Fibroblast of the aortic adventitia (primary cell): ENCODE measurements around the gene SOX8. TPM values are rescaled to one million over a fixed set of nuclear protein-coding genes. Genes with fewer than 3 reads are reported as not detected.
A peak's percentile ranks its signal among the peaks of the same experiment; 100 is the strongest.
"Not testable (repeated sequence)": the region's sequence is repeated elsewhere in the genome, so short reads cannot be mapped to it uniquely, and the experiment has no call there.

Experiments used
- DNase-seq: peaks from one replicate; pipeline ENCODE4 v3.0.0-alpha.2; 2010; ENCODE audit warnings: low read depth
- H3K4me3 ChIP-seq: 2 replicates; pipeline ENCODE4 v1.5.1; 2011; ENCODE audit warnings: low read depth, mild to moderate bottlenecking, control low read depth, low read length, moderate library complexity
- CTCF ChIP-seq: IDR thresholded peaks from 2 replicates; pipeline ENCODE4 v1.5.1; 2011; ENCODE audit warnings: mild to moderate bottlenecking, low read length, control low read depth, inconsistent platforms; ENCODE audit not compliant: insufficient read depth
- total RNA-seq: library from RNA; depleted of rRNA; stranded (reverse); fragments of >200 nt; gene quantifications from 2 replicates; pipeline ENCODE4 v1.2.3, GENCODE V29; 2012; ENCODE audit warnings: low replicate concordance

SOX8 gene
- total RNA-seq, 1 donor: 0.09 TPM

DNA sequence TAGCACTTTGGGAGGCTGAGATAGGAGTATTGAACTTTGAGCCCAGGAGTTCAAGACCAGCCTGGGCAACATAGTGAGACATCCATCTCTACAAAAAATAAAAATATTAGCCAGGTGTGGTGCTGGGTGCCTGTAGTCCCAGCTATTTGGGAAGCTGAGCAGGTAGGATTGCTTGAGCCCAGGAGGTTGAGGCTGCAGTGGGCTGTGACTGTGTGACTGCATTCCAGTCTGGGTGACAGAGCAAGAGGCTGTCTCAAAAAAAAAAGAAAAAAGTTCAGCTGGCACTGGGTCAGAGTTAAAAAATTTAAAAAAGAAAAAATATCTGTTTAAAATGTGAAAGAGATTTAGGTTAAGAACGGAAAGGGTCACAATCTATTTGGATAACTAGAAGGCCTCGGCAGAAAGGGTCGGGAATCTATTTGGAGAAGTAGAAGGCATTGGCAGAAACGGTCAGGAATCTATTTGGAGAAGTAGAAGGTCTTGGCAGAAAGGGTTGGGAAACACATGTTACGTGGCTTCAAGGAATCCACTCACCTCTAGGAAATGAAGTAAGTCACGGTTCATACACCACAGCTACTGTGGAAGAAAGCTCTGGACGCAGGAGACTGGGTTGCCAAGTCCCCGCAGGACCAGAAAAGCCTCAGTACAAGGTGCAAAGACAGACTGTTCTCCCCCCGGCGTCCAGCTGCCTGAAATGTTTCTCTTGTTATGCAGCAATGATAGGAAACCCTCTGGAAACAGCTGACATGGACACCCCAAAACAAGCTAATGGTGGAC is 36.1 kb upstream of the SOX8 start:
- DNase-seq: no peak
- no peak overlapping the region for H3K4me3 ChIP-seq
- TF ChIP-seq CTCF: no peak

DNA sequence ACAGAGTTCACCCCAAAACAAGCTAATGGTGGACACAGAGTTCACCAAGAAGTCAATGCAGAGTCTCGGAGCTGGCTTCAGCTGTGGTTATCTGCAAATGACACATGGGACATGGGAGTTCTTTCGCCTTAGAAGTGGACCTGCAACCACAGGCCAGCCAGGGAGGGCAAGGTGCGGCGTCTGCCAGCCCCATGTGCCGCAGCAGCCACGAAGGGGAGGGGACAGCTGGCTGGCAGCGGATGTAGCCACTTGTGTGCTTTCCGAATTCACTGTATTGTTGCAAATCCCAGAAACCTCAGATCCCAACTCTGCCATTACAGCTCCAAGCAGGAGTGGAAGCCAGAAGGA is 35.5 kb upstream of the SOX8 start:
- no peak for DNase-seq
- no peak for TF ChIP-seq CTCF
- no peak overlapping the region for H3K4me3 ChIP-seq

GRCh38 chr16:947255-947921 is 34.2 kb upstream of the SOX8 start:
- TF ChIP-seq CTCF: no peak
- no peak for DNase-seq
- H3K4me3 ChIP-seq: no peak overlapping the region

GRCh38 chr16:947922-948303 is 33.7 kb upstream of the SOX8 start:
- not testable (repeated sequence) for DNase-seq, H3K4me3 ChIP-seq

- DNase-seq, H3K4me3 ChIP-seq: not testable (repeated sequence)
Measured at GRCh38 chr16:948767-949166, 32.8 kb upstream of the SOX8 start.

DNA sequence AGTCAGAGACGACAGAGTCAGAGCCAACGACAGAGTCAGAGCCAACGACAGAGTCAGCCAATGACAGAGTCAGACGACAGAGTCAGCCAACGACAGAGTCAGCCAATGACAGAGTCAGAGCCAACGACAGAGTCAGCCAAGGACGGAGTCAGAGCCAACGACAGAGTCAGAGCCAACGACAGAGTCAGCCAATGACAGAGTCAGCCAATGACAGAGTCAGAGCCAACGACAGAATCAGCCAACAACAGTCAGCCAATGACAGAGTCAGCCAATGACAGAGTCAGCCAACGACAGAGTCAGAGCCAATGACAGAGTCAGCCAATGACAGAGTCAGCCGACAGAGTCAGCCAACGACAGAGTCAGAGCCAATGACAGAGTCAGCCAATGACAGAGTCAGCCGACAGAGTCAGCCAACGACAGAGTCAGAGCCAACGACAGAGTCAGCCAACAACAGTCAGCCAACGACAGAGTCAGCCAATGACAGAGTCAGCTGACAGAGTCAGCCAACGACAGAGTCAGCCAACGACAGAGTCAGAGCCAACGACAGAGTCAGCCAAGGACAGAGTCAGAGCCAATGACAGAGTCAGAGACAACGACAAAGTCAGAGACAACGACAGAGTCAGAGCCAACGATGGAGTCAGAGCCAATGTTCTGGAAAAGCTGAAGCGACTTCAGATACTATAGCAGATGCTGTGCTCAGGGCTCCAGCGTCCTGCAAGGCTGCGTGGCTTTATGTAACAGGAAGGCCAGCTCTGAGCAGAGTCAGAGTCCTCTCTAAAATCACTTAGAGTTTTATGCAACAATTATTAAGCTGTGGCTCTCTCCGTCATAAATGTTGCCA is 30.6 kb upstream of the SOX8 start:
- H3K4me3 ChIP-seq: not testable (repeated sequence)
- peak; percentile 4 for DNase-seq

DNA sequence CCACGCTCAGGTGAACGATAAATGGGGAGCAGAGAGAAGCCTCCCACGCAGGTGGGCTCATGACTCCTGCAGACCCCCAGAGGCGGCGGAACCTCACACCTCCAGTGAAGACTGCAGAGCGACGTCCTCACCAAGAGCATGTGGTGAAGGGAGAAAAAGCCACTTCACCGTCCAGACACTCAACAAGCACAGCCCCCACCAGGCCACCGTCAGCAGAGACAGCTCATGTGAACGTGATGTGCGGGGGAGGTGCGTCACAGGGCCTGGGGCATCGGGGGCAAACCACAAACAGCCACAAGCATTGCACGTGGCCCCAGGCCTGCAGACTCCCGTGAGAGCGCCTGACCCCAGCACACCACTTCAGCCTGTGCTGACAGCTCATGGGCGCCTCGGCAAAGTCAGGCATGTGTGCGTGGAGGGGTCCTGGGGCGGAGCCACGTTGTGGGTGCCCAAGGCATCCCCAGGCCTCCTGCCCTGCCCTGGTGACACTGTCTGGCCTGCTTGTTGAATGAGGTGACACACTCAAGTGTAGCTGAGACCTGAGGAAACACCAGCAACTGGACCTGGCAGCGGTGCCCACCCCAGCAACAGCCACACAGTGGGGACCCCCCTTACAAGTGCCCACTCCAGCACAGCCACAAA is 29.8 kb upstream of the SOX8 start:
- no peak for DNase-seq
- TF ChIP-seq CTCF: no peak
- no peak overlapping the region for H3K4me3 ChIP-seq

DNA sequence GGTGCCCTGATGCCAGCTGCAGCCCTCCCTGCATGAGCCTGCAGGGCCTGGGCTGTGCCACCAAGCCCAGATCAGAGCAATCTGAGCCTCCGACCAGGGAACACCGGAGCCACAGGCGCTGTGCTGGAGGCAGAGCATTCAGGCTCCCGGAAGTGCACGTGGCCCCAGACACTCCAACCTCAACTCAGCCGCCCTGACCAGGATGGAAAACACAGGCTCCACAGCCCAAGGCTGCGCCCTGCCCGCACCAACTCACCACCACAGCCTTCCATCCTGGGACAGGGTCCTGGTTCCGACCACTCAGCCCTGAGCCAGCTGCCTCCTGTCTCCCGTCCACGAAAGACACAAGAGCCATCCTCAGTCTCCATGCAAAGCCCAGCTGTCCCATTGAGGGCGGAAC is 29.2 kb upstream of the SOX8 start:
- no peak for TF ChIP-seq CTCF
- DNase-seq: no peak
- H3K4me3 ChIP-seq: no peak overlapping the region

DNA sequence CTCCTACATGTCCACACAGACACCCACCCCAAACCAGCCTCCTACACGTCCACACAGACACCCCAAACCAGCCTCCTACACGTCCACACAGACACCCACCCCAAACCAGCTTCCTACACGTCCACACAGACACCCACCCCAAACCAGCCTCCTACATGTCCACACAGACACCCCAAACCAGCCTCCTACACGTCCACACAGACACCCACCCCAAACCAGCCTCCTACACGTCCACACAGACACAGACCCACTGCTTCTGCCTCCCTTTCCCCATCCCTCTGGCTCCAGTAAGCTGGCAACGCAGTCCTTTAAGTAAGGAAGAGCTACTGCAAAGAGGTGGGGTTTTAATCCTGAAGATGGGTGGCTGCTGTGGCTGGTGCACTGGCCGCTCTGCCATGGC is 27.8 kb upstream of the SOX8 start:
- not testable (repeated sequence) for H3K4me3 ChIP-seq, DNase-seq

DNA sequence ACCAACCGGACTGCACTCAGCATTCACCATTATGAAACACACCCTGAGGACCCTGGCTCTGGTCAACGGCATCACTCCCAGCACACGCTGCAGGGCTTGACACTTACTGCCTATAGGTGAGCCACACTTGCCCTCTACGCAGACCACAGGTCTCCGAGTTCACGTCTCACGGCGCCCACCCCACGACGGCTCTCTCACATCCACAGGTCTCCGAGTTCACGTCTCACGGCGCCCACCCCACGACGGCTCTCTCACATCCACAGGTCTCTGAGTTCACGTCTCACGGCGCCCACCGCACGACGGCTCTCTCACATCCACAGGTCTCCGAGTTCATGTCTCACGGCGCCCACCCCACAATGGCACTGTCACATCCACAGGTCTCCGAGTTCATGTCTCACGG is 25.8 kb upstream of the SOX8 start:
- DNase-seq, H3K4me3 ChIP-seq: not testable (repeated sequence)
